ENCODE results near the gene CLSTN1. TPM values are rescaled to one million over a fixed set of nuclear protein-coding genes. Genes with fewer than 3 reads are reported as not detected.

Gene CLSTN1
- polyA plus RNA-seq, 1 of the 3 experiments (the other 2 are of a cell fraction), result 59.6 TPM

GRCh38 chr1:9811239-9811966 lies 12.4 kb downstream of the CLSTN1 start:
- no peaks in the 10 kb centered on the region for H3K36me3 ChIP-seq (replicated peaks in 1 of 2; ENCODE audit: control insufficient read depth in 1 of 2, insufficient read depth in 2 of 2, low read length in 1 of 2)
- CTCF ChIA-PET, result no interaction called here
- peaks cover 17% of the 10 kb centered on the region; the same call in 1 of the 2 replicates for H4K20me1 ChIP-seq (ENCODE audit: insufficient read depth)
- no peak for TF ChIP-seq CTCF (IDR thresholded peaks at IDR 0.05)
- no peak for TF ChIP-seq FOSL2 (IDR thresholded peaks at IDR 0.05; ENCODE audit: borderline replicate concordance, low read depth)
- TF ChIP-seq EP300 (IDR thresholded peaks at IDR 0.05; ENCODE audit: borderline replicate concordance in 1 of 2, low read depth in 1 of 2, low read length in 1 of 2), result no peak
- TF ChIP-seq YY1 (IDR thresholded peaks at IDR 0.05; ENCODE audit: low read depth), result no peak
- TF ChIP-seq TCF12 (IDR thresholded peaks at IDR 0.05), result no peak
- no peak for TF ChIP-seq MXI1 (IDR thresholded peaks at IDR 0.05; ENCODE audit: low read depth, low read length)
- no peak overlapping the region for H3K4me3 ChIP-seq (ENCODE audit: low read depth in 2 of 2, low read length in 1 of 2)
- H3K27ac ChIP-seq (ENCODE audit: low read depth in 2 of 2, low read length in 1 of 2), result no peak overlapping the region
- POLR2A ChIA-PET, result no interaction called here
- no peaks in the 10 kb centered on the region for H3K9me3 ChIP-seq
- H3K4me2 ChIP-seq, result no peak overlapping the region
- no peak for DNase-seq
- peaks cover 0 to 4% of the 10 kb centered on the region in 2 experiments; a peak in 1 of 4 replicates for H3K4me1 ChIP-seq (ENCODE audit: control insufficient read depth in 1 of 2, insufficient read depth in 2 of 2, low read depth in 1 of 2, low read length in 1 of 2)
- H3K79me2 ChIP-seq (ENCODE audit: insufficient read depth), result peaks cover 92% of the 10 kb centered on the region
- no peak overlapping the region for H3K9ac ChIP-seq
- no peaks in the 10 kb centered on the region for H3K27me3 ChIP-seq (ENCODE audit: insufficient read depth)
- H3F3A ChIP-seq (replicated peaks; ENCODE audit: insufficient read depth), result no peaks in the 10 kb centered on the region
- 84% methylated on average over 6 of the region's 6 CpGs for WGBS (ENCODE audit: low lambda C conversion rate)
- no peak overlapping the region for H2AFZ ChIP-seq (ENCODE audit: low read depth)
- H3K9me2 ChIP-seq, result no peaks in the 10 kb centered on the region

- Histone ChIP-seq H3K27ac (ENCODE audit: low read depth in 2 of 2, low read length in 1 of 2) (no peak overlapping the region), H3K9me2 (no peaks in the 10 kb centered on the region), H3K9me3 (no peaks in the 10 kb centered on the region), H3K79me2 (ENCODE audit: insufficient read depth) (peaks cover 90% of the 10 kb centered on the region), H3K36me3 (replicated peaks in 1 of 2; ENCODE audit: control insufficient read depth in 1 of 2, insufficient read depth in 2 of 2, low read length in 1 of 2) (no peaks in the 10 kb centered on the region), H3K27me3 (ENCODE audit: insufficient read depth) (no peaks in the 10 kb centered on the region), H3K4me2 (no peak overlapping the region), H3K4me3 (ENCODE audit: low read depth in 2 of 2, low read length in 1 of 2) (no peak overlapping the region), H3K4me1 (ENCODE audit: control insufficient read depth in 1 of 2, insufficient read depth in 2 of 2, low read depth in 1 of 2, low read length in 1 of 2) (peaks cover 0 to 4% of the 10 kb centered on the region in 2 experiments; a peak in 2 of 4 replicates), H3K9ac (no peak overlapping the region), H2AFZ (ENCODE audit: low read depth) (no peak overlapping the region), H4K20me1 (ENCODE audit: insufficient read depth) (peaks cover 28% of the 10 kb centered on the region), H3F3A (replicated peaks; ENCODE audit: insufficient read depth) (peaks cover 3% of the 10 kb centered on the region)
- no peak for DNase-seq
- 69% methylated on average over 7 of the region's 8 CpGs for WGBS (ENCODE audit: low lambda C conversion rate)
- POLR2A ChIA-PET, result no interaction called here
- TF ChIP-seq ZBTB33 (IDR thresholded peaks at IDR 0.05; ENCODE audit: borderline replicate concordance, low read depth), result no peak
- no peak for TF ChIP-seq TAF1 (IDR thresholded peaks at IDR 0.05; ENCODE audit: borderline replicate concordance, low read depth, low read length)
- no peak for TF ChIP-seq JUND (IDR thresholded peaks at IDR 0.05)
- TF ChIP-seq REST (IDR thresholded peaks at IDR 0.05; ENCODE audit: low read depth, low read length), result no peak
- no peak for TF ChIP-seq FOSL2 (IDR thresholded peaks at IDR 0.05; ENCODE audit: borderline replicate concordance, low read depth)
- TF ChIP-seq IRF3 (IDR thresholded peaks at IDR 0.05; ENCODE audit: low read depth, low read length), result no peak
- TF ChIP-seq GATA2 (CRISPR knock-in tag; IDR thresholded peaks at IDR 0.05), result no peak
- TF ChIP-seq MEF2A (IDR thresholded peaks at IDR 0.05; ENCODE audit: borderline replicate concordance, low read depth), result no peak
- CTCF ChIA-PET, result no interaction called here
Measured at GRCh38 chr1:9809100-9809510, 14.7 kb downstream of the CLSTN1 start.

All from SK-N-SH (cell line).